ENCODE data around the gene GPC6. TPM values are rescaled to one million over a fixed set of nuclear protein-coding genes. Genes with fewer than 3 reads are reported as not detected.

Gene GPC6
- total RNA-seq, 1 donor from 2014 or later: 5.5 TPM

DNA sequence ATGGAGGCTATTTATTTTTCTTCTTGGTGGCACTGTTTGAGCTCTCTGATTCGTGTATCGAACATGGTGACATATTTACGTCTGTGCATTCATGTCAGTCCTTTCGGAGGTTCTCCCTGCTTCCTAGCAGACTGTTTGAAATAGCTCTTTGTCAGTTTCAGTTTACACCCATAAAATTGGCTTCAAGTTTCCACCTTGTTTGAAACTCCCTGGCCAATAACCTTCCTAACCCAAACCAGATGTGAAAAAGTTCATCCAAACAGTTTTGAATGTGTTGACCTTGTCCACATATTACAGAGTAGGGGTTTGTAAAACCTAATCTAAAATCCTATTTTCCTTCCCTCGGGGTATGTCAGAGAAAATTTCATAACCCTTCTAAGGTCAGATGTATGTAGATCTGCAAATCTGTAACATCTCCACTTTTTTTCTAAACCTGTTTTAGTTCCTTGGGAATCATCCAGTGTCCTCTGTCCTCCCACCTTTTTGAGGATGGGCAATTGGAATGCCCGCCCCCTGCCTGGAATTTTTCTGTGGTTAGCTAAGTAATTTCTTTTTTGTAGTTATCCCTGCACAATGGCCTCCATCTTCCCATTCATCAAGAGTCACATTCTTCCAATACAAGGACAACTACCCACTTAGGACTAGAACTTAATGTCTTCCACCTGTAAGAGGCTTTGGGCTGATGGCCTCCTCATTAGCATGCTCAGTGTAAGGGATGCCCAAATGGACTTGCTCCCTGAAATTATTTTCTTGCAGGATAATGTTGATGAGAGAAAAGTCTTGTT is 499.8 kb downstream of the GPC6 start:
- Histone ChIP-seq H3K4me3 (ENCODE audit: low read depth, low read length) (no peak overlapping the region), H3K27me3 (ENCODE audit: control insufficient read depth, insufficient read depth, low read length) (no peaks in the 10 kb centered on the region), H3K36me3 (ENCODE audit: control insufficient read depth, insufficient read depth, low read length) (no peaks in the 10 kb centered on the region)
- DNase-seq (ENCODE audit: low read depth) (no peak), FAIRE-seq (no peak)
- TF ChIP-seq, protein P1, sequence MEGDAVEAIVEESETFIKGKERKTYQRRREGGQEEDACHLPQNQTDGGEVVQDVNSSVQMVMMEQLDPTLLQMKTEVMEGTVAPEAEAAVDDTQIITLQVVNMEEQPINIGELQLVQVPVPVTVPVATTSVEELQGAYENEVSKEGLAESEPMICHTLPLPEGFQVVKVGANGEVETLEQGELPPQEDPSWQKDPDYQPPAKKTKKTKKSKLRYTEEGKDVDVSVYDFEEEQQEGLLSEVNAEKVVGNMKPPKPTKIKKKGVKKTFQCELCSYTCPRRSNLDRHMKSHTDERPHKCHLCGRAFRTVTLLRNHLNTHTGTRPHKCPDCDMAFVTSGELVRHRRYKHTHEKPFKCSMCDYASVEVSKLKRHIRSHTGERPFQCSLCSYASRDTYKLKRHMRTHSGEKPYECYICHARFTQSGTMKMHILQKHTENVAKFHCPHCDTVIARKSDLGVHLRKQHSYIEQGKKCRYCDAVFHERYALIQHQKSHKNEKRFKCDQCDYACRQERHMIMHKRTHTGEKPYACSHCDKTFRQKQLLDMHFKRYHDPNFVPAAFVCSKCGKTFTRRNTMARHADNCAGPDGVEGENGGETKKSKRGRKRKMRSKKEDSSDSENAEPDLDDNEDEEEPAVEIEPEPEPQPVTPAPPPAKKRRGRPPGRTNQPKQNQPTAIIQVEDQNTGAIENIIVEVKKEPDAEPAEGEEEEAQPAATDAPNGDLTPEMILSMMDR (IDR thresholded peaks at IDR 0.05; ENCODE audit: insufficient read depth, low read length, severe bottlenecking): no peak

DNA sequence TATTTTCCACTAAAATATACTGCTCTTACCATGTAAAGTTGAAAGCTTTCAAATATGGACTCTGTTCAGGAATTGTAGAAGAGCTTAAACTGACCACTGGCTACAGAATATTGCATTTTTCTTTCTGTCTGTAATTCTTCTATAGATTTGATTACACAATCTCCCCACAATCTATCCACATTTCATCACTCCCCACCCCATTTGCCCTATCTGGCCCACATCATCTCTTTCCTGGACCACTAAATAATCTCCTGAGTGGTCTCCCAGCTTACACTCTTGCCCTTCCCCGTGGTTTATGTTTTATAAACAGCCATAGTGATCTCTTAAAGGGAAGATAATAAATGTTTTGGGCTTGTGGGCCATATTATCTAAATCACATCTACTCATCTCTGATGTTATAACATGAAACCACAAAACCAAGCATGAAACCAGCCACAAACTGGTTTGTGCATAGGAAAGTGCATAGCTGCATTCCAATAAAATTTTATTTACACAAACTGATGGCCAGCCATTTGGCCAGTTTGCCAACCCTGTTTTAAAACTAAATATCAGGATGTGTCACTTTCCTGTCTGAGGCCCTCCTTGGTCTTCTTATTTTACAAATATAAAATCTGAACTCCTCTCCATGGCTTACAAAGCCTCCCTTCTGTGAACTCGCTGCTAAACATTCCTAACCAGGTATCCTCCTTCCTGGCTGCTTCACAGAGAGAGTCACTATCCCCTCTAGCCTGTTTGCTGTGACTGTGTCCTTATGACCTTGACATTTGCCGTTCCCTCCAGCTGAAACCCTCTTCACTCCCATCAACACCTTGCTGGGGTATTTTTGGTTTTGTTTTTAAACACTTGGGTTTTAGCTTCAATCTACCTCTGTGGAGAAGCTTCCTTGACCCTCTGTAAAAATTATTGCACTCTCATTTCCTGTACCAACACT is 500.9 kb downstream of the GPC6 start:
- DNase-seq (ENCODE audit: low read depth) (no peak), FAIRE-seq (no peak)
- no peak overlapping the region for H3K4me3 ChIP-seq (ENCODE audit: low read depth, low read length)
- no peaks in the 10 kb centered on the region for H3K27me3 ChIP-seq (ENCODE audit: control insufficient read depth, insufficient read depth, low read length)
- TF ChIP-seq, protein P1 (IDR thresholded peaks at IDR 0.05; ENCODE audit: insufficient read depth, low read length, severe bottlenecking): no peak
- H3K36me3 ChIP-seq (ENCODE audit: control insufficient read depth, insufficient read depth, low read length): no peaks in the 10 kb centered on the region

DNA sequence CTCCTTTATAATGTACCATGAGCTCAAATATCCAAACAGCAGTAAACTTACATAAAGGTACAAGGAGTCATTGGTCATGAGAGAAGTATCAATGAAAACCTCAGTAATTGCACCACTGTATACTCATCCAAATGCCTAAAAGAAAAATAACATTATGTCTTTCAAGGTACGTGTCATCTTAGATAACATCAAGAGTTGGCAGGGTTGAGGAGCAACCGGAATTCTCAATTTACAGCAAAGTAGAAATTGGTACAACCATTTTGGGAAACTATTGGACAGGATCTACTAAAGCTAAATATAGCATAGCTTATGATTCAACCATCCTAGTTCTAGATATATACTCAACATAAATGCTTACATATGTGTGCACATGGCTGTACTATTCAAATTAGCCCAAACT is 502.8 kb downstream of the GPC6 start:
- H3K36me3 ChIP-seq (ENCODE audit: control insufficient read depth, insufficient read depth, low read length): no peaks in the 10 kb centered on the region
- no peak for DNase-seq (ENCODE audit: low read depth)
- TF ChIP-seq, protein P1 (IDR thresholded peaks at IDR 0.05; ENCODE audit: insufficient read depth, low read length, severe bottlenecking): no peak
- FAIRE-seq: no peak
- H3K4me3 ChIP-seq (ENCODE audit: low read depth, low read length): no peak overlapping the region
- H3K27me3 ChIP-seq (ENCODE audit: control insufficient read depth, insufficient read depth, low read length): no peaks in the 10 kb centered on the region

DNA sequence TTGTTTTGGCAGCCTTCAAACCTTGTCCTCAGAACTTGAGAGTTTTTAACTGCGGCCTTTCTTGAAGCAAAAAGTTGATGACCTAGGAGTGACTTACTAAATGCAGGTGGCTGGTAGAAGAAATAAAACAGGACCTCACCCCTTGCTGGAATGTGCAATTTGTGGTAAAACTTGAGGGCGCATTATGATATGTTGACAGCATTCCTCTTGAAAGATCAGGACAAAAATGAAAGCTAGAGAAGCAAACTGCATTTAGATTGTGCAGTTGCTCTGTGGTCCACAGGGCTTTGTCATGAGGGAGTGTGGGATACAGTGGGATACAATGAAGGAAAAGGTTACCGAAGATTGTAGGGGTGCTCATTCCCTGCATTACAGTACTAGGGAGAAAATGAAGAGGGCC is 504.2 kb downstream of the GPC6 start:
- DNase-seq (ENCODE audit: low read depth) (no peak), FAIRE-seq (no peak)
- no peak overlapping the region for H3K4me3 ChIP-seq (ENCODE audit: low read depth, low read length)
- TF ChIP-seq, protein P1 (IDR thresholded peaks at IDR 0.05; ENCODE audit: insufficient read depth, low read length, severe bottlenecking): no peak
- H3K27me3 ChIP-seq (ENCODE audit: control insufficient read depth, insufficient read depth, low read length): no peaks in the 10 kb centered on the region
- no peaks in the 10 kb centered on the region for H3K36me3 ChIP-seq (ENCODE audit: control insufficient read depth, insufficient read depth, low read length)

DNA sequence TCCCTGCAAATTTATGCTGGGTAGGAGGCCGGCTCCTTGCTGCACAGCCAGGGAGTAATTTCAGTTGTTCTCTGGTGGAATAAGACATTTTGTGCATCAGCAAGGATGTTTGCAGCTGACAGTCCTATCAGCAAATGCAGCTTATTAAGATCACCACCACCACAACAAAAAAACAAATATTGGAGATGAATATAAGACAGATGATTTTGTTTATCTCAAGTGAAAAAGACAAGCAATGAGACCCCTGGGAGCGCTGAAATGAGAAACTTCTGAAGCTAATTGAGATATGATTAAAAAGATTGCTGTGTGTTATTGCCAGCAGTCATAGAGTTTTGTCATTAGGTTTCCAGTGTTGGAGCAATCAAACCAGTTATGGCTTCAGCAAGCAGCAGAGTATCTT is 505.6 kb downstream of the GPC6 start:
- H3K27me3 ChIP-seq (ENCODE audit: control insufficient read depth, insufficient read depth, low read length): no peaks in the 10 kb centered on the region
- no peak overlapping the region for H3K4me3 ChIP-seq (ENCODE audit: low read depth, low read length)
- H3K36me3 ChIP-seq (ENCODE audit: control insufficient read depth, insufficient read depth, low read length): no peaks in the 10 kb centered on the region
- DNase-seq (ENCODE audit: low read depth) (no peak), FAIRE-seq (no peak)
- TF ChIP-seq, protein P1 (IDR thresholded peaks at IDR 0.05; ENCODE audit: insufficient read depth, low read length, severe bottlenecking): no peak
